ENCODE data around the gene GABRG3.
"Not testable (repeated sequence)": the region's sequence is repeated elsewhere in the genome, so short reads cannot be mapped to it uniquely, and the experiment has no call there.

The GABRG3 gene

DNA sequence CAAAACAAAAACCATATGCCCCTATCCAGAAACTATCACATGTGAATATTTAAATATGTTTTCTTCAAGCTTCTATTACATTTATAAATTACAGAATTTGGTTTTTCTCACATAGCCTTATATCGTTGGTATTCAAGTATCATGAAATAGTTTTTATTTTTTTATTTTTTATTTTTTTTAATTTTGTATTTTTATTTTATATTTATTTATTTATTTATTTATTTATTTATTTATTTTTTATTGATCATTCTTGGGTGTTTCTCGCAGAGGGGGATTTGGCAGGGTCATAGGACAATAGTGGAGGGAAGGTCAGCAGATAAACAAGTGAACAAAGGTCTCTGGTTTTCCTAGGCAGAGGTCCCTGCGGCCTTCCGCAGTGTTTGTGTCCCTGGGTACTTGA lies 32.0 kb downstream of the GABRG3 start:
- DNase-seq, result not testable (repeated sequence)

DNA sequence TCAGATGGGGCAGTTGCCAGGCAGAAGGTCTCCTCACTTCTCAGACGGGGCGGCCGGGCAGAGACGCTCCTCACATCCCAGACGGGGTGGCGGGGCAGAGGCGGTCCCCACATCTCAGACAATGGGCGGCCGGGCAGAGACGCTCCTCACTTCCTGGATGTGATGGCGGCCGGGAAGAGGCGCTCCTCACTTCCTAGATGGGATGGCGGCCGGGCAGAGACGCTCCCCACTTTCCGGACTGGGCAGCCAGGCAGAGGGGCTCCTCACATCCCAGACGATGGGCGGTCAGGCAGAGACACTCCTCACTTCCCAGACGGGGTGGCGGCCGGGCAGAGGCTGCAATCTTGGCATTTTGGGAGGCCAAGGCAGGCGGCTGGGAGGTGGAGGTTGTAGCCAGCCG lies 33.2 kb downstream of the GABRG3 start:
- DNase-seq, result not testable (repeated sequence)

DNA sequence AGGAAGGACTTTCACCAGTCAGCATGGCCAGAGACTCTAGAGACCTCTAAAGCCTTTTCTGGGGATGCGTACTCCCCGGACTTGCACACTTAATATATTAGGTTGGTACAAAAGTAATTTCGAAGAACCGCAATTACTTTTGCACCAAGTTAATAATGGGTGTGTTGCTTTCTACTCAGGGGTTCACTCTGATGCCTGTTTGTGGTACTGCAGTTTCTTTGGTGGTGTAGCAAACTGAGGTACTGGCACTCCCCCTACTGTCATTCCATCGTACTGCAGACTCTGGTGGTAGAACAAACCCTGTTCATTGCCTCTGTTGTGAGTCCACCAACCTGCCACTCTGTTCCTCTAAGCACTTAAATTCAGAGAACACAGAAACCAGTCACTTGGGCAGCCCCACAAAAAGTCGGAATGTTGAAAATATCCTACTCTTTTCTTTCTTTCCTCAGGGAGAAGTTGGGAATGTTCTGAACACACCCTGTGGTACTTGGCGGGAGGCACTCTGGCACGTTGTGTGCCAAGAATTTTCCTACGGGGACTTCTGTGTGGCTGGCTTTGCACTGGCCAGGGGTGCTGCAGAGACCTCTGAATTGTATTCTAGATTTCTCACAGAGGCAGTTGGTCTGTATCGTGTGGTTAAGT lies 46.3 kb downstream of the GABRG3 start:
- DNase-seq, result peak; percentile 17

DNA sequence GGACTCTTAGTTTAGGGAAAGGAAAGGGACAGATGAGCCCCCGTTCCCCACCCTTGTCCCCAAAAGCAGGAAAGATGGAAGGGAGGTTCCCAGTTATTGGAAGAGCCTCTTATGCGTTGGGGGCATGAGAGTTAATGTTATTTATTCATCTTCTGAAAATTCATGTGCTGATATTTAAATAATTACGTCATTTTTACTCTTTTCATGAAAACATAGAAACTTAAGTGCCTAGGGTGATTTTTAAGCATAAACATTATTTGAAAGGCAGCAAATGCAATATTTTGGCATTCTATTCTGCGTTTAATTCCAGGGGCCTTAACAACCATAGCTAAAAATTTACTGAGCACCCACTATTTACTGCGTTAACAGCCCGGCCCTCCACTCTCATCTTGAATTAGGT lies 48.7 kb downstream of the GABRG3 start:
- no peak for DNase-seq

DNA sequence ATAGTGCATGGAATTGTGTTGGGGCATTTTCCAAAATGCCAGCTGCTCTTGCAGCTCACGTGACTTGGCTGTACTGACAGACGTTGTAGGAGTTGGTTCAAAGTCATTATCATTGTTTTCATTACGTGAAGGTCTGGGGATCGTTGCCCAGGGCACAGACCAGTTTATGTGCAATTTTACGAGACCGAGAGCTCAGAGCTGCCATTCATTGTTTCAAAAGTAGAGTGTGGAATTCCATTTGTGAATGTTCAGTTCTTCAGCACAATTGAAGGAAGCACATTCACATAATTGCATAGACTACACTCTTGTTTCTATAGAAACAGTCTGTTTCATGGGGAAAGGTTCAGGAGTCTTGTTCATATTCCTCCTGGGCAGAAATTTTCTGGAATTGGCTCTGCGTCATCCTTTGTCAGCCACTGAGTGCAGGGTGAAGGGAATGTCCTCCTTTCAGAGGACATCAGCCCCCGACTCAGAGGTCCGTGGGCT lies 54.5 kb downstream of the GABRG3 start:
- DNase-seq, result no peak

DNA sequence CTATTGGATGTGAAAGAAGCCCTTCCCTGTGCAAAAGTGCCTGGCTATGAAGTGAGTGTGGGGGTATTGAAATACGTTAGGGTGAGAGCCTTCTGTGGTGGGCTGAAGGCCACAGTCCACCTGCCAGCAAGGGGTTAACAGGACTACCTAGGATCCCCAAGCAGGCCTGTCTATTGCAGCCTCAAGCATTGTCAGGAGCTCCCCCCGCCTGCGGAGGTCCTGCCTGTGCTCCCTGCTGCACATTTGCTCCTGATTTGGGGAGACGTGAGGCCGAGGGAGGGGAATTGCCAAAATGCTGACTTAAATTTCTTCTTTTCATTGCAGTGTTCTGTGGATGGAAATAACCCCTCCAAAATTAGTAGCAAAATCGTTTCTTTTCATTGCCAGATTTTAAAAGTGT lies 56.2 kb downstream of the GABRG3 start:
- DNase-seq, result no peak

DNA sequence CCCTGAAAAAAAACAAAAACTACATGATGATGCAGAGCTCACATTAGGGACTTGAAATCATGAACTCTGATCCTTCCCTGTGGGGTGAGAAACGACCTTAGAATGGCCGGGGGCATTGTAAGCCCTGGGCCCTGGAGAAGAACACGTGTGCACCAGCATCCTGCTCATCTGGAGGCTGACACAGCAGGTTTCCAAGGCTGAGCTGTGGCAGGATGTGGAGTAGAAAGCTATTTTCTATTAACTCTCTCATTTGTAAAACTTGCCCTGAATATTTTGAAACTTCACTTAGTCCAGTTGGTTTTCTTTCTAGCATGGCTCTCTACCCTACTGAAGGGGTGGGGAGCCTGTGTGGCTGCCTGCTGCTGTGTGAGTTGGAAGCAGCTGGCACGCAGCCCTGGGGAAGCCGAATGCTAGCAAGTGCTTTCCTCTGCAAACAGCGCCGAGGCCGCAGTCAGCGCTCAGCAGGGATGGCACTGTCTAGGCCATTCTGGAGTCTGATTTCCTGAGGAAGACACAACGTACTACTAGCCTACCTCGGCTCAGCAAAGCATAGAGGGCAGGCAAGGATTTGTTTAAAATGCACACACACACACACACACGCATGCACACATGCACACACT lies 58.0 kb downstream of the GABRG3 start:
- no peak for DNase-seq

DNA sequence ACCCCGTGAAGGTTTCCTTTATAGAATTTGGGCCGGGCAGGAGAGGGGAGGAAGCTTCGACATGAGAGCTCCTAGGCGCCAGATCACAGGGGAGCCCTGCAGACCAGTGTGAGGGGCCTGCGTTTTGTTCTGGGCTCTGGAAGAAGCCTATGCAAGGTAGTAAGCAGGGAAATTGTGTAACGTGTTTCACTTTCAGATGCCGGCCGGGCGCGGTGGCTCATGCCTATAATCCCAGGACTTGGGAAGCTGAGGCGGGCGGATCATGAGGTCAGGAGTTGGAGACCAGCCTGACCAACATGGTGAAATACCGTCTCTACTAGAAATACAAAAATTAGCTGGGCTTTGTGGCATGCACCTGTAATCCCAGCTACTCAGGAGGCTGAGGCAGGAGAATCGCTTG lies 65.2 kb downstream of the GABRG3 start:
- DNase-seq, result no peak

DNA sequence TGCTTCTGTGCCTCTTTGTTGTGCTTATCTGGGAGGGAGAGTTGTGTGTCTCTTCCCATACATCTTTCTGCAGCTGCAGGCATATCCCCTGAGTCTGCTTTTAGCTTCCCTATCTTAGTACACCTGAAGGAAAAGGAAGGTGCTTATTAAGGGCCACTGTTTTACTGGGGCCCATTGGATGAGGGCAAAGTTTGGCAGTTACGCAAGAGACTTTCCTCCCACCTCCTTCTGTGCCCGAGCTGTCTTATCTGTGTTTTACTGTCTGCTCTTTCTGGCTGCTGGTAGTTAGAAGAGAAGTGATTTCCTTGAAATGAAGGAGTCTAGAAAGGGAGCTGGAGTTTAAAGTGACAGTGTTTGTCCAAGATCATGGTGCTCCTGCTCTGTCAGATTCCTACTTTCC lies 66.5 kb downstream of the GABRG3 start:
- no peak for DNase-seq

DNA sequence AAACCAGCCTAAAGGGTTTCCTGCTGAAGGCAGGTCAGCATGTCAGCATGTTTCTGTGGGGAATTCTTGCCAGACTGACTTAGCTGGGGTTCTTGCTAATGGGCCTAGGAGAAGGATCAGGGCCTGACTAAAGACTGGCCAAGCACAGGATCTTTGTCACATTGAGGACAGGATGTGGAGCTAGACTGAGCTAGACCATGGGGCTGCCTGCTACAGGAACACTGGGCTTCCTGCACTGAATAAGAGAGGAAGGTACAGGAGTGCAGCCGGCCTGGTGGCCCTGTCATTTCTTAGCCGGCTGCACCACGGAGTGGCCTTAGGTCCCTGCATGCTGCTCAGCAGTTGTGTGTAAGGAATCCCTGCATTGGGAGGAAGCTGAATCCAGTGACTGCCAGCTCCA lies 68.2 kb downstream of the GABRG3 start:
- DNase-seq, result no peak

DNA sequence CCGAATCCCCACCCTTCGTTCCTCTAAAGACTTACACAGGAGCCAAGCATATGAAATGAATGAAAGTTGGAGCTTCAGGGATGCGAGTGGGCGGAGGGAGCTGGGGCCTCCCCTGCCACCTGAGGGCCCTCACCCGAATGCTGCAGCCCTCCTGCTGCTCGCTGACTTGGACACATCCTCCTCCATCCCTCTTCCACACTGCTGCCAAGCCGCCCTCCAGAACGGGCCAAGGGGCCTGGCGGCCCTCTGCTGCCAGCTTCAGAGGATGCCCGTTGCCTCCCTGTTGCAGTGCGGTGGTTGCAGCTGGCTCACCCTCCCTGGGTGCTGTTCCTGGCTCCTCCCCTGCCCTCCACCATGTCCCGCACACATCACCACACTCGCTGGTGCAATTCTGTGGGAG lies 71.2 kb downstream of the GABRG3 start:
- DNase-seq, result no peak

DNA sequence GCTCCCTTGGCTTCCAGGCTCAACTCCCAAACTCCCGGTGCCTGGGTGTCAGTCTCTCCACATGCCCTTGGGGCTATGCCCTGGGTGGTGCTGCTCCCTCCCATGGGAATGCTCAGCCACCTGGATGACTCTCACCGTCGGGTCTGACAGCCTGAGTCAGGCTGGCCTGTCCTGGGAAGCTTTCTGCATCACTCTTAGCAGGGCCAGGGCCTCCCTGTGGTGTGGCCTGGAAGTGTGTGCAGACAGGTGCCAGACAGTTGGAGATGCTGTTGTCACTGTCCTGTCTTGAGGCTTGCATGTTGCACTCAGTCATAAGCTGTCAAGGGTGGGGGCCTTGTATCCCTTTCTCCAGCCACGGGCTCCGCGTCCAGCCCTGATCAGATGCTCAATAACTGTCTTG lies 71.7 kb downstream of the GABRG3 start:
- DNase-seq, result no peak

DNA sequence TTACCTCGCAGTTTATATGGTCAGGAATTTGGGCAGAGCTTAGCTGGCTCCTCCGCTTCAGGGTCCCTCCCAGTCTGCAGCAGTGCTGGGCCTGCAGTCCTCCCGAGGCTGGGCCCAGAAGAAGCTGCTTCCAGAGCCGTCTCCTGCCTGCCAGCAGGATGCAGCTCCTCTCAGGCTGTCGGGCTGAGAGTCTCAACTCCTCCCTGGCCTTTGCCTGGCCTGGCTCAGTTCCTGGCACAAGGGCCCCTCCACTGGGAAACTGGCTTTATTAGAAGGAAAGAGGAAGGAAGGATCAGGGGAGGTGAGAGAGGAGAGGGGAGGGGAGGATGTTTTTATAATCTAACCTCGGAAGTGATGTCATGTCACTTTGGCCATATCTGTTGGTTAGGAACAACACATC lies 72.8 kb downstream of the GABRG3 start:
- DNase-seq, result no peak

DNA sequence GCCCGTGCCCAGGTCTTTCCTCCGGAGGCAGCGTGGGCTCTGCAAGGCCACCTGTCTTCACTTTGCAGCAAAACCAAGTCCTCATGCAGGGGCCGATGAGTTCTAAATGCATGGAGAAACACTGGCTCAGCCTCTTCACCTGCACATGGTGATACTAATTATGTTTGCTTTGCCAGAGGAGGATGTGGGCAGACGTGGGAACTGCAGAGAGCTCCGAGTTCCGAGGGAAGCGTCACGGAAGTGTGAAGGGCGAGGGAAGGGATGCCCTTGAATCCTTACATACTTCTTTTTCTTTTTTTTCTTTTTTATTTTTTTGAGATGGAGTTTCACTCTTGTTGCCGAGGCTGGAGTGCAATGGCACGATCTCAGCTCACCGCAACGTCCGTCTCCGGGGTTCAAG lies 74.8 kb downstream of the GABRG3 start:
- DNase-seq, result no peak

DNA sequence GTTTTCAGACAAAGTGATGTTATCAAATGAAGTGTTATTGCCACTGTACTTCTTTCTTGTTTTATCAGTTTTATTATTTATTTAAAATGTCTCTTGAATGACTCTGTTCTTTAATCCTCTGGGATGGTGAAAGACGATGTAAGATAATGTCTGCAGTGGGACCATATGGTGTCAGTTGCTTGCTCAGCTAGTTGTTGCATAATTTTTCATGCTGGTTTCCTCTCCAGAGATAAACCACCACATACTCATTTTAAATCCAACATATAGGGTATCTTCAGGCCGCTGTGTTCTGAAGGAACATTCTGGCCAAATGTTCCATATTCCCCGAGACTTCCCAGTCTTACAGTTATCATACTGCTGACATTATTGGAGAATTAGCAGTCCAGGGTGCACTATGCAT lies 75.9 kb downstream of the GABRG3 start:
- DNase-seq, result no peak

DNA sequence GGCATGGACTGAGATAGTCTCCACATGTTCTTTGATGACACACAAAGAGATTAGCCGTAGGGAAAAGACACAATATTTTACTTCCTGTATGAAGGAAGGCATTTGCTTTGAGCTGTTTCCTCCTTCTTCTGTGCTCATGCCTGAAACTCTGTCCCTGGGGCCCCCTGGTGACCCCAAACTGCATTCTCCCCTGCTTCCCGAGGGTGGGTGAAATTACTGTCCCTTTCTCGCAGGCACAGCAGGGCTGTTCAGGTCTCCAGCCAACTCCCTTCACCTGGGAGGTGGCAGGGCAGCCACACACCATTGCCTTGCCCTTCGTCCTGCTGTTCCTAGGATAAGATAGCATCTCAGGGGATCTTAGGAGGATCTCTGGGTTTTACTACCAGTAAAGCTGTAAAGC lies 79.2 kb downstream of the GABRG3 start:
- no peak for DNase-seq

DNA sequence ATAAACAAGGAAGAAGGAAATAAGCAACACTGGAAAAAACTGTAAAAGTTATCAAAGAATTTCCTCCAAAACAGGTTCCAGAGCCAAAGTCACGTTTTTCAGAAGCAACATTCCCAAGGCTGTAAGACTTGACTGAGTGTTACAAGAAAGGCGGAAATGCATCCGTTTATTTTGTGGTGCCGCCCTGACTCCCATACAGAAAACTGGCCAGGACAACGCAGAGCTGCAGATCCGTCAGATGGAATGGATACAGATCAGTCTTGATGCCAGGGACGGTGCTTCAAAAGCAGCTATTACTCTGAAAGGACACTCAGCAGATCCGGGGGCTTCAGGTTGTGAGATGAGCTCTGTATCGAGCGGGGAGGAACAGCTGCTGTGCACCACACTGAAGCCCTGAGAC lies 83.4 kb downstream of the GABRG3 start:
- no peak for DNase-seq

DNA sequence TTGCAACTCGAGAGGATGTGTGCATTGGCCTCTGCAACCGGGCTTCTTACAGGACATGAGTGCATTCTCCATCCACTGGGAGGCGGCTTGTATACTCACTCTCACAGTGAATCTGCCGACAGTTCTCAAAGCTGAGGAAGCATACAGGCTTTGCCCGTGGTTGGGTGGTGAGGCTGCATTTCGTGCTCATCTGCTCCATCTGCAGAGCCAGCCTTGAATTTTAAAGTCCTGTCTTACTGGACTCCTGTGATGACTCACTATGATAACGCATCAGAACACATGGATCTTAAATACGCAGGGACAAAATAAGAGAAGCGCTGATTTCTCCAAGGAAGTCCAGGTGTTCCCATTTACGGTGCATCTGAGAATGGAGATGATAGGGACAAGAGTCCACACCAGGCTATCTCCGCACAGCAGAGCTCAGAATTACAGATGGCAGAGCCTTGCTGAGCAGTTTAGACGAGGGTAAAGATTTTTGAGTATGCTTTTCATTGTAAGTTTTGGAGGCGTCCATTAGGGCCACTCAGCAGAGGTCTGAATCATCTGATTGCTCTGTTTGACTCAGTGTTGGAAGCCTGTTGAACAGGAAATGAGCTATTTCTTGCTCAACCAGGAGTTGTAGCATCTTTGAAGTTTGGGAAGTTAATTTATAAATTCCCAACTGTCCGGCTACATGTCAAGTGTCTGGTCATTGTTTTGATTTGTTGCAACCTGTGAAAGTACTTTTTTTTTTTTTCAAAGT lies 87.1 kb downstream of the GABRG3 start:
- no peak for DNase-seq

DNA sequence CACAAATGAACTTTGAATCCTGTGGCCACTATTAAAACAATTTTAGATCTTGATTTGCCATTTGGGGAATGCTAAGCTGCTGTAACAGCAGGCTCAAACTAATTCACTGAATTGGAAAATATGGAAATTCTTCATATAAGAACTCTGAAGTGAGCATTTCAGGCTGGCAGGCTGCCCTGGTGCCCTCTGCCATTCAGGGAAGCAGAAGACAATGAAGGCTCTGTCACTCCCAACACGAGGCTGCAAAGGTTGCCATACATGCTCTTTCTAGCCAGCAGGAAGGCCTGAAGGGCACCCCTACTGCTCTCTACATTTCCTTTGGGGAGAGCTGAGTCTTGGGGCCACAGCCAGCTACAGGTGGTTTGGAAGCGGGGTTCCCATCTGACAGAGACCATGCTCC lies 88.0 kb downstream of the GABRG3 start:
- no peak for DNase-seq

DNA sequence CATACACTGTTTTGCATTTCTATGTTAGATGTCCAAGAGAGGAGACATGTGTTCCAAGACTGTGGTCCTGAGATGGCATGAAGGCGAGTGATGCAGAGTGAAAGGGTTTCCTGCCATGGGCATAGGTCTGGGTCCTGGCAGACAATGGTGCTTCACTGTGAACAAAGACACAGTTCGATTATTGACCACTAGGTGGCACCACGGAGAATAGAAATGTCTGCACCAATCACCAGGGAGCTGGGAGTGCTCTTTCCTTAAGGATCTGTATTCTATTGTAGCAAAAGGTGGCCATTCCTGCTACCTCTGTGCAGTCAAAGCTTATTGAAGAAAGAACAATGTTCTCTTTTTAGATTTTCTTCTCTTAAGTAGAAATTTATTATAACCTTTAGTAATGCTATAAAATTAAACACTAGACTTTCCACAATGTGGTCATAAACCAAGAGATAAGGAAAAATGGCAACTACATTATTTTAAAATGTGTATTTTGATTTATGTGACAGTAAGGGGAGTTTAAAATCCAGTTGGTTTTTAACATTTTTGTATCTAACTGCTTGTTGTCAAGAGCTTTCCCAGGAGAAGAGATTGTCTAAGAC lies 88.7 kb downstream of the GABRG3 start:
- no peak for DNase-seq

DNA sequence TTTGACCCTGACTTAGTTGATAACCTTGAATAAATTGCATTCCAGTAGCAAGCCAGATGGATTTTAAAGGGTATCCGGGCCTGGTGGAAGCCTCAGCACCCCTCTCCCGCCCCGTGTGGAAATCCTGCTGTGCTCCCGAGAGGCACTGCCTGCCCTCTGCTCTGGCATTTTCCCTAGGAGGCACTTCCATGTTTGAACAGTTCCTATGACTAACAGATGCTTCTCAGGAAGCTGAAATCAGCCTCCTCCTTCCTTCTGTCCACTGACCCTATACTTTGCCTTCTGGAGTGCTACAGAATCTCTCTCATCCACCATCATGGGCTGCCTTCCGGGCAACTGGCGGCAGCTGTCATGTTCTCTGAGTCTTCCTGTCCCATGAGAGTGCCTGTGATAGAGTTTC lies 90.8 kb downstream of the GABRG3 start:
- DNase-seq, result no peak

DNA sequence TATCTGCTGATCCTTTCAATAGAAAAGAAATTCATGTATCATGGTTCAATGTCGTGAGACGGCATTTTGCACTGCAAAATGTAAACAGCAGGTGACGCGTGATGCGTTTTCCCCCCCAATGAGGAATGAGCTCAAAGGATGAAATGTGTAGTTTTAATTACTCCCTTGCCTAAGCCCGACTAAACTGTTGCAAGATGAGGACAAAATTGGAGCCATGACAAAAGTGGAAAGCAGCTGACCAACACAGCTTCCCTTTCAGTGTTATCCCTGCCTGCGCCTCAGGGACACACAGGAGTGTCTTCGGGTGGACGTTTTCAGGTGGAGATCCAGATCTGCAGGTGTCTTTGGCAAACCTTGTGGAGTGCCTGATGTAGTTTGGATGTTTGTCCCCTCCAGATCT lies 92.0 kb downstream of the GABRG3 start:
- DNase-seq, result no peak

DNA sequence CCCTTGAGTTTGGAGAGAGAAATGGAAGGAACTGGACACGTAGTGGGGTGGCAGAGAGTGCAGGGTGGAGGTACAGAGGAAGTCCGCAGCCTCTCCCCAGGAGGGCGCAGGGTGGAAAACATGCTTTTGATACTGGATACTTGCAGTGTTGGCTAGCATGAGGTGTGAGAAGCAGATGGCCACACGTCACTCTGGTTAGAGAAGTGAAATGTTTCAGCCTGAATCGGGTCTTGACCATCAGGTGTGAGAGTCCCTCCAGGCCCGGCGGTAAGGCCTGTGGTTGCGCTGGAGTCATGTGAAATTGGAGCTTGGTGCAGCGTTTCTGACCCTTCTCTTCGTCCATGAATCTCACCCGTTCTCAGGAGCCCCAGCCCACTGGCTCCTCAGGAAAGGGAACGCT lies 93.1 kb downstream of the GABRG3 start:
- no peak for DNase-seq

DNA sequence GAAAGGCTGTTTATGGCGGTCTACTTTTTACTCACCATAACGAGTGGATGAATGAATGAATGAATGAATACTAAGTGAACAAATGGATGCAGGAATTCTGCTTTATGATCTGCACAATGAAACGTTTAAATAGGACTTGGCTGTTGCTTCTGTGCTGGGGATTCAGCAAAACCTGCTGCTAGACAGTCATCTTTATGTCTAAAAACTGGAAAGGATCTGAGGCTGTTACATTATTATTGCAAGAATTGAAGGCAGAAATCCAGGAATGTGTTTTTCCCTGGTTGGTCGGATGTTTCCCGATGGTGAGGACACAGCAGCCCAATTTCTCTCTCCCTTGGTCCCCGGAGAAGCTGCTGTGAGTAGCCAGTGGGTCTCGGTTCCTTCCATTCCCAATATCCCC lies 94.2 kb downstream of the GABRG3 start:
- DNase-seq, result no peak
